WTC11 (cell line): ENCODE measurements around the gene RBM4.

Source experiments
- ATF2 ChIP-seq: sonication (generic); formaldehyde crosslinking; IDR thresholded peaks from 2 replicates; pipeline ENCODE4 v1.8.1; 2022; ENCODE audit warnings: low read depth, missing genetic modification reagents, borderline replicate concordance
- ATF3 ChIP-seq: sonication (generic); formaldehyde crosslinking; conservative IDR thresholded peaks from 2 replicates; pipeline ENCODE4 v1.8.1; 2022; ENCODE audit warnings: mild to moderate bottlenecking, missing genetic modification reagents
- CREB1 ChIP-seq: sonication (generic); formaldehyde crosslinking; IDR thresholded peaks from 2 replicates; pipeline ENCODE4 v1.8.0; 2023; ENCODE audit warnings: mild to moderate bottlenecking, missing genetic modification reagents
- ESRRA ChIP-seq: sonication (generic); formaldehyde crosslinking; IDR thresholded peaks from 2 replicates; pipeline ENCODE4 v1.8.1; 2022; ENCODE audit warnings: mild to moderate bottlenecking, missing genetic modification reagents, borderline replicate concordance
- MYBL2 ChIP-seq: sonication (generic); formaldehyde crosslinking; IDR thresholded peaks from 2 replicates; pipeline ENCODE4 v1.8.1; 2023; ENCODE audit warnings: mild to moderate bottlenecking, moderate library complexity, missing genetic modification reagents
- NFATC4 ChIP-seq: fragments of 250-450 bp; sonication (Bioruptor Pico); IDR thresholded peaks from 2 replicates; pipeline ENCODE4 v1.9.0; 2021; ENCODE audit warnings: mild to moderate bottlenecking
- NR1H2 ChIP-seq: sonication (generic); formaldehyde crosslinking; IDR thresholded peaks from 2 replicates; pipeline ENCODE4 v1.9.0; 2021; ENCODE audit warnings: mild to moderate bottlenecking, moderate library complexity, missing genetic modification reagents
- SMAD3 ChIP-seq: sonication (generic); formaldehyde crosslinking; IDR thresholded peaks from 2 replicates; pipeline ENCODE4 v1.8.0; 2022; ENCODE audit warnings: missing genetic modification reagents, mild to moderate bottlenecking, borderline replicate concordance
- TEAD4 ChIP-seq: sonication (generic); formaldehyde crosslinking; IDR thresholded peaks from 2 replicates; pipeline ENCODE4 v1.8.0; 2022; ENCODE audit warnings: mild to moderate bottlenecking, missing genetic modification reagents
- USF2 ChIP-seq: sonication (generic); formaldehyde crosslinking; IDR thresholded peaks from 2 replicates; pipeline ENCODE4 v1.8.1; 2023; ENCODE audit warnings: mild to moderate bottlenecking, missing genetic modification reagents, moderate library complexity
- ZNF121 ChIP-seq: sonication (generic); formaldehyde crosslinking; IDR thresholded peaks from 2 replicates; pipeline ENCODE4 v1.8.0; 2023; ENCODE audit warnings: missing genetic modification reagents
- ZNF317 ChIP-seq: sonication (generic); formaldehyde crosslinking; IDR thresholded peaks from 2 replicates; pipeline ENCODE4 v1.8.1; 2023; ENCODE audit warnings: low read depth, mild to moderate bottlenecking, moderate library complexity, missing genetic modification reagents, borderline replicate concordance
- TF ChIP-seq, protein P1 (sequence below): fragments of 200-600 bp; IDR thresholded peaks from 2 replicates; pipeline ENCODE4 v1.8.0; 2022; ENCODE audit warnings: antibody characterized with exemption

GRCh38 chr11:66693356-66694055 lies 55.0 kb downstream of the RBM4 start:
- TF ChIP-seq NFATC4 (CRISPR knock-in tag) (no peak), ATF3 (CRISPR knock-in tag) (no peak), ESRRA (CRISPR knock-in tag) (no peak), CREB1 (no peak), NR1H2 (CRISPR knock-in tag) (no peak), TEAD4 (CRISPR knock-in tag) (no peak), SMAD3 (no peak), ZNF317 (CRISPR knock-in tag) (no peak), ATF2 (CRISPR knock-in tag) (no peak), USF2 (CRISPR knock-in tag) (no peak), MYBL2 (CRISPR knock-in tag) (no peak), ZNF121 (no peak)
- TF ChIP-seq, protein P1, sequence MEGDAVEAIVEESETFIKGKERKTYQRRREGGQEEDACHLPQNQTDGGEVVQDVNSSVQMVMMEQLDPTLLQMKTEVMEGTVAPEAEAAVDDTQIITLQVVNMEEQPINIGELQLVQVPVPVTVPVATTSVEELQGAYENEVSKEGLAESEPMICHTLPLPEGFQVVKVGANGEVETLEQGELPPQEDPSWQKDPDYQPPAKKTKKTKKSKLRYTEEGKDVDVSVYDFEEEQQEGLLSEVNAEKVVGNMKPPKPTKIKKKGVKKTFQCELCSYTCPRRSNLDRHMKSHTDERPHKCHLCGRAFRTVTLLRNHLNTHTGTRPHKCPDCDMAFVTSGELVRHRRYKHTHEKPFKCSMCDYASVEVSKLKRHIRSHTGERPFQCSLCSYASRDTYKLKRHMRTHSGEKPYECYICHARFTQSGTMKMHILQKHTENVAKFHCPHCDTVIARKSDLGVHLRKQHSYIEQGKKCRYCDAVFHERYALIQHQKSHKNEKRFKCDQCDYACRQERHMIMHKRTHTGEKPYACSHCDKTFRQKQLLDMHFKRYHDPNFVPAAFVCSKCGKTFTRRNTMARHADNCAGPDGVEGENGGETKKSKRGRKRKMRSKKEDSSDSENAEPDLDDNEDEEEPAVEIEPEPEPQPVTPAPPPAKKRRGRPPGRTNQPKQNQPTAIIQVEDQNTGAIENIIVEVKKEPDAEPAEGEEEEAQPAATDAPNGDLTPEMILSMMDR: no peak
